HuH-7.5 (cell line): ENCODE measurements around the gene SSBP2.

Source experiments
- DNase-seq: peaks from one replicate; pipeline ENCODE4 v3.0.0; 2011; ENCODE audit warnings: low spot score

Gene SSBP2

DNA sequence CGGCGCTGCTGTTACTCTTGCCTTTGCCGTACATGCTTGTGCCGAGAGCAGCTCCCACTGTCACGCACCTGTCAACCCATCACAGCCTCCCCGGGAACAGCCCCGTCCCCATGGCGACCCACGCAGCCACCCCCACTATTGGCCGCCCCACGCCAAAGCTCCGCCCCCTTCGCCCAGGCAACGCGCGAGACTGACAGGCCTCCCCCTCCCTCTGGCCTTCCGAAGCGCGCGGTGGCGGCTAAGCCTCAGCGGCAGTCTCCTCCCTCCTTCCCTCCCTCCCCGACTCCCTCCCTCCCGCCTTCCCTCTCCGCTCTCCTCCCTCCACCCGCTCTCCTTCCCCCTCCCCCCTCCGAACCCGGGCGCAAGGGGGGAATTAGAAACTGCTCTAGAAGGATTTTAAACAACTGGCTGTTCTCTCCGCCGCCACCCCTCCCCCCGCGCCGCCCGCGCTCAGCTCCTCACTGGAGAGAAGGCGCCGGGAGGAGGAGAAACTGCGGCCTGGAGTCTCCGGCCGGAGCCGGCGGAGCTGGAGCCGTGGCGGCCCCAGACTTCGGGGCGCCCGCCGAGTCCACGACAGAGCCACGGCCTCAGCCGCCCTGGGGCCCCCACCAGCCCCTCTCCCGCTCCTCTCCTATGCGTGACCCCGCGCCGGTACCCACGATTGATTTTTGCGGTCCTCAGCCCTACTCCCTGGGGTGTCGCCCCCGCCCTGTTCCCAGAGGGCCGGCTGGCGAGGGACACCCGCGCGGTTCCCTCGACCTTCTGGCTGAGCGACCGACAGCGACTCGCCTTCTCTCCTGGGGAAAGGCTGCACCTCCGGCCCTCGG lies at the start of gene SSBP2:
SSBP2 (minus strand) TSS at position 89 of the 827 bp plus-strand sequence; CDS start at position 34, 55 bp downstream.
- DNase-seq, result peak; percentile 89

GRCh38 chr5:81795666-81796065 lies 44.8 kb upstream of the SSBP2 start:
- DNase-seq, result no peak

DNA sequence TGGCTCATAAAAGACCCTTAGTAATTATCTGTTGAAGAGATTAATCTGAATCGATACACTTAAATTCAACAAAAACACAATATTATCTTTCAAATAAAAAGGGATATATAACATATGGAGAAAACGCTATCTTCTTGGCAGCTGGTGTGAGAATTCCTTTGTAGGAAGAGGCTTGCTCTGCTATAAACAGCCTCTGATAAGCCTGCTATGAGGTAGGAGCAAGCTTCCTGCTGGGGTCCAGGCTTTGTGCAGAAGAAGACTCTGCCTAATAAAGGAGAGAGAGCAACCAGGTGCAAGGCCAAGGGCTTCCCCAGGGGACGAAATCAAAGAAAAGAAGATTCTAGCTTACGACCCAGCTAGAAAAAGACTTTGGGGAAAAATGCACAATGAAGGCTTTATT lies 43.3 kb upstream of the SSBP2 start:
- DNase-seq, result no peak

DNA sequence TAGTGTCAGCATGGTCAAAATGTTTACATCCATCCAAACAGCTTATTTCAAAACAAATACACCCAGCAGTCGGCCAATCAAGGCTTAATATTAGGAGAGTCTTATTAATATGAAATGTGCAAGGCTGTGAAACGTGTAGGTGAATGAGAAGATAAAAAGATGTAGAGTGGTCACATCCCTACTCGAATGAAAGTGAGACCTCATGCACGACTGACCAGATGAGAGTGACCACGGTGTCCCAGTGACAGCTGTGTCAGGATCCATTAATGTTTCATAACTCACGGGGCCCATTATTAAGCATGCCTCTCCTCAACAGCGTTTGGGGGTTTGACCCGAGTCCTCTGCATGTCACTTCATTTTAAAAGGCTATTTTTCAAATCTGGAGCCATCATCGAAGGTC lies 39.4 kb upstream of the SSBP2 start:
- no peak for DNase-seq

DNA sequence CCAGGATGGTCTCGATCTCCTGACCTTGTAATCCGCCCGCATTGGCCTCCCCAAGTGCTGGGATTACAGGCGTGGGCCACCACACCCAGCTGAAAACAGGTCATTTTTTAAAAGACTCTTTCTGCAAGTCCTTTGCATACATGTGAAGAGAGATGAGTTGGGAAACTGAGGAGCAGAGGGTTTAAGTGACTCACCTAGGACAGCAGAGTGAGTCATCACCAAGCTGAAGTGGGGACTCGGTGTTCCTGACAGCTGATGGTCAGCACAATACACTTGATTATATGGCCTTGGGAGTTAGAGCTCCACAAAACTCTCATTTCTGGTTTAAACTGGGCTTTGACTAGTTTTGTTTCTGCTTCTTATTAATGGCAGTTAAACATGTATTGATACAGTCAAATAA lies 38.1 kb upstream of the SSBP2 start:
- no peak for DNase-seq

- no peak for DNase-seq
Observed at GRCh38 chr5:81788329-81788728, 37.4 kb upstream of the SSBP2 start.

GRCh38 chr5:81787474-81788242 lies 36.8 kb upstream of the SSBP2 start:
- no peak for DNase-seq

DNA sequence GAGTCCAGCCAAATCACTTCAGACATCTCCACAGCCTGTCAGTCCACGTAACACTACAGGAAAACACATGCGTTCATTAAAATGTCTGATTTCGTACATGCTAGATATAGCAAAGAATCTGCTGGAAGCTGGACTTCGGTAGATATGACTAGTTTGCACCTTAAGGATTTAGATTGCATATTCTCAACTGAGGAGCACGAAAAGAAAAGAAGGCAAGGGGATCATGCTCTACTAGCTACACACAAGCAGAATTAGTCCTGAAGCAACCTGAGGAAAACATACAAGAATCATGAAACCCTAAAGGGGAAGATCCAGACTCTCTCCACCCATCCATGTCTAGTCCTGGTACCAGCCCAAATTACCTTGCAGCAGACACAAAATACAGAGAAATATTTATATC lies 36.1 kb upstream of the SSBP2 start:
- DNase-seq, result no peak

DNA sequence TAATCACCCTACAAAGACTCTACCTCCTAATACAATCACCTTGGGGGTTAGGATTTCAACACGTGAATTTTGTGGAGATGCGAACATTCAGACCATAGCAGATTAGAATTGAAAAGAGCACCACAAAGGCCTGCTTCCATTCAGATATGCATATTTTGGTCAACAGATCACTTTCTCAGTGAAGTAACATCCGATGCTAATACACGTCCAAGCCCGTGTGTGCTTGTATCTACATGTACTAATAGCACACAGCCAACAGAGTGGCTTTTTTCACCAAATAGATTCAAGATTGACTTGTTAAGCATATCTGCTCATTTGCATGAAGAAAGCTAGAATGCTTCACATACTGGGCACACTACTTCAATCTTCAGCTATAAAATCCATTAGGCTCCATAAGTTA lies 35.6 kb upstream of the SSBP2 start:
- no peak for DNase-seq

GRCh38 chr5:81785322-81785721 lies 34.4 kb upstream of the SSBP2 start:
- DNase-seq, result no peak

DNA sequence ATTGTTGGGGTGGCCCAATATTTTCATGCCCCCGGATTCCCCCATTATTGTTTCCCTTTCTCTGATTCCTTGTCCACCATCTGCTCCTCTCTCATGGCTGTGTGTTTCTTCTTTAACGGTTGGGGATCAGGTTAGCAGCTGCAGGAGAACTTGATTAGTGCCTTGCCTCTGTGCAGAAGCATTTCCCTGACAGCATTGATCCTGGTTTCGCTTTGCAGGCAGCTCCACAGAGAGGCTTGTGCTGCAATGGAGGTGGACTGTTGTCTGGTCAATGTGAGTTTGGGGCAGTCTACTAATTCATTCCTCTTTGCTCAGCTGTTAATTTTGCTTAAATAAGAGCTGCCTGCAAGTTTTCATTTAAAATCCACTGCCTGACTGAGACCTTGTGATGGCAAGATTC lies 32.5 kb upstream of the SSBP2 start:
- DNase-seq, result no peak

GRCh38 chr5:81782811-81783210 lies 31.9 kb upstream of the SSBP2 start:
- no peak for DNase-seq

- no peak for DNase-seq
Observed at GRCh38 chr5:81779916-81780266, 29.0 kb upstream of the SSBP2 start.

- no peak for DNase-seq
Observed at GRCh38 chr5:81779125-81779915, 28.4 kb upstream of the SSBP2 start.

DNA sequence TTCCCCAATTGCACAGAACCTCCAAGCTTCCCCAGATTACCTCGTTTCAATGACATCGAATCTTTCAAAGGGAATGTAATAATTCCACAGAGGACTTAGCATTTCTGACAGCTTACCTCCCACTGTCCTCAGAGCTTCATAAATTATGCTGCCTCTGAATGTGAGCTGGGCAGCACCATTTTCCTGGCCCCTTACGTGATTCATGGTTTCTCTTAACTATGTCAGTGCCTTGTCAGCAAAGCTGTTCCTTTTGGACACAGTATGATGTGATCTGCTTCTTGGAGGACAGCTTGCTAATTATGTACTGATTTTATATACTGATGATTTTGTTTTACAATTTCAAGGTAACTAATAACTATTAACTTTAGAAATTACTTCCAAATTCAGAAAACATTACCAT lies 27.7 kb upstream of the SSBP2 start:
- no peak for DNase-seq

DNA sequence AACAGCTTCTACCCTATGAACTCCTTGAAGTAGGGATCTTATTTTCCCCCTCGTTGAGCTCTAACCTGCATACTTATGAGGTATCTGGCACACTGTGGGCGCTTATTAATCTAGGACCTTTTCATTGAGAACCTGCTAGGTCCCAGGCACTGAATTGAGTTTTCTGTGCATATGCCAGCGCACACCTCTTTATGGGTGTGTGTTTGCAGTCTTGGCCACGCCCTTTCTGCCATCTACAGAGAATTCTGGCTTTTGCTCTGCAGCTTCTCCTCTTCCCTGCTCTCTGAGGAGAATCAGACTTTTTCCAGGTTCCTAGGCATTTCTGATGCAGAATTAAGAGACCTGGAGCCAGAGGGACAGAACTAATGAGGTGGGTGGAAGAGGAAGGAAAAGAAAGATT lies 25.4 kb upstream of the SSBP2 start:
- DNase-seq, result no peak

- no peak for DNase-seq
Observed at GRCh38 chr5:81774374-81774773, 23.5 kb upstream of the SSBP2 start.

GRCh38 chr5:81773574-81773973 lies 22.7 kb upstream of the SSBP2 start:
- no peak for DNase-seq

GRCh38 chr5:81773161-81773560 lies 22.3 kb upstream of the SSBP2 start:
- no peak for DNase-seq

GRCh38 chr5:81772488-81772887 lies 21.6 kb upstream of the SSBP2 start:
- DNase-seq, result no peak

DNA sequence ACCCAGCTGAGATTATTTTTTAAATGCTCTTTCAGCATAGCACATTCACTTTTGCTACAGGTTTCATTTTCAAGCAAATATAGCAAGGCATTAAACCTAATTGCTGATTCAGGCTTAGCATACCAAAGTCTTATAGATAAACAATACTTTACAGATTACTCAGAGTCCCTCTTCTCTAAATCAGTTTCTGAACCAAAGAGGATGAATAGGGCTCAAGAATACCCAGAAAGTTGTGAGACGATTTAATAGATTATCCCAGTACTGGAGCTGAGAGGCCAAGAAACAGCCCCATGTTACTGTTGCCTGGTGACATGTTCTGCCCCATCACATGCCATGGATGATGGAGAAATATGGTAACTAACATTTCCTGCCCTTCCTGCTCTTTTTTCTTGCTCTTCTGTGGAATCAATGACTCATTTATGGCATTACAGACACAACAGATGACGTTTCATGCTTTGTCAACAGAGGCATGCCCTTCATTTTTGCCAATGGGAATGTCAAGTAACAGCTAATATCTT lies 18.1 kb upstream of the SSBP2 start:
- DNase-seq, result no peak

DNA sequence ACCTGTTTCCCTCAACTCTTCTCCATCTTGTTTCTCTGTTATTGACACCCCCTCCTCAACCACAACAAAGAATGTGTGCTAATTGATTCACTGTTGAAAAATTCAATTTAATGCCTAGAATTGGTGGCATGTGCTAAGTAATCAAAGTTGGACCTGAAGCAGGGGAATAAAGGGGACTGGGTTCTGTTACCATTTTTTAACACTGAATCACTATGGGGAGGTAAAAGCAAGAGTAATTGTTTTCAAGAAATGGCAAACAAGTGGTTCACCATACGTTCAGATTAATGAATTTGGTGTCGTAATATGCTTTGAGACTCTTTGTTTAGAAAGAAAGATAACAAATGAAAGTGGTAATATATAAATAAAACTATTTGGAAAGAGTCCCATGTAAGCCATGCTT lies 17.0 kb upstream of the SSBP2 start:
- DNase-seq, result no peak

DNA sequence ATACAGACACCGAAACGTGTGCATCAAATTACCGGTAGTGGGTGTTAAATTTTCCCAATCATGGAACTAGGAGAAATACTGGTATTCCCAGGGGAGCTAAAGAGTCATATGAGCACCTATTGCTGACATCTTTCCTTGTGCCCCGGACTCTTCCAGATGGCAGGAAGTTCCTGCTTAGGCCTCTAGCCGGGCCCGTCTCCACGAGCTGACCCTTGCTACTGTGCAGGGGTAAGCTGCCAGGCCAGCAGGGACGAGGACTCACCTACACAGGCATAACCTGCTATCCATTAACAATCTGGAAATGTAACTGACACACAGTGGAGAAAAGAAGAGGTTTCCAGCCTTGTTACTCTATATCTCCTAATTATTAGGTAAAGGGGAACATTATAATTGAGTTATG lies 16.2 kb upstream of the SSBP2 start:
- DNase-seq, result no peak
